Loucy (cell line): ENCODE measurements around the gene OCIAD2.

Source experiments
- H2AFZ ChIP-seq: fragments of 200-600 bp; sonication (generic); 2 replicates; pipeline ENCODE4 v1.6.0; 2016; ENCODE audit warnings: antibody characterized with exemption, mild to moderate bottlenecking, low read length, moderate library complexity
- H3F3A ChIP-seq: fragments of 200-600 bp; 2 replicates; pipeline ENCODE4 v1.6.0; 2016; ENCODE audit warnings: antibody characterized with exemption, low read depth, mild to moderate bottlenecking
- H3K27me3 ChIP-seq: fragments of 200-600 bp; sonication (generic); 2 replicates; pipeline ENCODE4 v1.6.1; 2014; ENCODE audit warnings: low read length, mild to moderate bottlenecking; ENCODE audit not compliant: insufficient read depth, poor library complexity, severe bottlenecking
- H3K36me3 ChIP-seq: fragments of 200-600 bp; sonication (generic); 2 replicates; pipeline ENCODE4 v1.6.1; 2016; ENCODE audit warnings: low read length; ENCODE audit not compliant: insufficient read depth
- H3K4me1 ChIP-seq: fragments of 200-600 bp; sonication (generic); 2 replicates; pipeline ENCODE4 v1.5.1; 2014; ENCODE audit warnings: low read length, mild to moderate bottlenecking; ENCODE audit not compliant: insufficient read depth, poor library complexity, severe bottlenecking
- H3K4me2 ChIP-seq: fragments of 200-600 bp; sonication (generic); 2 replicates; pipeline ENCODE4 v1.6.0; 2014; ENCODE audit warnings: antibody characterized with exemption, low read length, low read depth, mild to moderate bottlenecking; ENCODE audit not compliant: poor library complexity, severe bottlenecking
- H3K4me3 ChIP-seq: fragments of 200-600 bp; sonication (generic); 2 replicates; pipeline ENCODE4 v1.5.1; 2014; ENCODE audit warnings: low read length, mild to moderate bottlenecking, mixed read lengths; ENCODE audit not compliant: poor library complexity, severe bottlenecking
- H3K79me2 ChIP-seq: fragments of 200-600 bp; sonication (generic); 2 replicates; pipeline ENCODE4 v1.6.1; 2014; ENCODE audit warnings: low read length; ENCODE audit not compliant: insufficient read depth
- H3K9ac ChIP-seq: fragments of 200-600 bp; sonication (generic); 2 replicates; pipeline ENCODE4 v1.6.0; 2014; ENCODE audit warnings: mild to moderate bottlenecking, low read depth, low read length, moderate library complexity; ENCODE audit not compliant: poor library complexity, severe bottlenecking
- H3K9me2 ChIP-seq: fragments of 200-600 bp; sonication (generic); replicated peaks from 2 replicates; pipeline ENCODE4 v1.6.1; 2016; ENCODE audit warnings: low read depth, low read length, mixed read lengths
- H3K9me3 ChIP-seq: fragments of 200-600 bp; sonication (generic); 2 replicates; pipeline ENCODE4 v1.6.1; 2014; ENCODE audit warnings: mild to moderate bottlenecking, antibody characterized with exemption, low read length, low read depth; ENCODE audit not compliant: insufficient read depth
- H4K20me1 ChIP-seq: fragments of 200-600 bp; sonication (generic); 2 replicates; pipeline ENCODE4 v1.6.0; 2014; ENCODE audit warnings: antibody characterized with exemption, low read length, mild to moderate bottlenecking; ENCODE audit not compliant: insufficient read depth, poor library complexity, severe bottlenecking
- CTCF ChIP-seq: fragments of 200-600 bp; sonication (generic); conservative IDR thresholded peaks from 2 replicates; pipeline ENCODE4 v1.5.1; 2014; ENCODE audit warnings: mild to moderate bottlenecking, antibody characterized with exemption, low read length
- EZH2phosphoT487 ChIP-seq: fragments of 200-600 bp; IDR thresholded peaks from 2 replicates; pipeline ENCODE4 v1.6.1; 2018; ENCODE audit warnings: antibody characterized with exemption, mild to moderate bottlenecking, moderate library complexity, borderline replicate concordance

OCIAD2 gene

GRCh38 chr4:48944756-48945241, 38.2 kb upstream of the OCIAD2 start:
- Histone ChIP-seq H3K9ac (no peak overlapping the region), H3K79me2 (no peaks in the 10 kb centered on the region), H3K4me2 (no peak overlapping the region), H3F3A (no peaks in the 10 kb centered on the region), H3K27me3 (no peaks in the 10 kb centered on the region), H3K9me2 (no peaks in the 10 kb centered on the region), H2AFZ (0 out of 2 replicates have a peak overlapping the region, but pooled peaks have one; percentile 59), H4K20me1 (no peaks in the 10 kb centered on the region), H3K9me3 (no peaks in the 10 kb centered on the region), H3K36me3 (no peaks in the 10 kb centered on the region), H3K4me3 (no peak overlapping the region), H3K4me1 (no peaks in the 10 kb centered on the region)
- TF ChIP-seq CTCF (peak; percentile 87), EZH2phosphoT487 (no peak)

- Histone ChIP-seq H3K9ac (no peak overlapping the region), H3K36me3 (no peaks in the 10 kb centered on the region), H3F3A (no peaks in the 10 kb centered on the region), H3K4me3 (no peak overlapping the region), H3K9me2 (no peaks in the 10 kb centered on the region), H3K79me2 (no peaks in the 10 kb centered on the region), H2AFZ (peak overlapping the region; percentile 59; the same call in 1 of the 2 replicates), H3K4me2 (no peak overlapping the region), H3K4me1 (no peaks in the 10 kb centered on the region), H3K27me3 (no peaks in the 10 kb centered on the region), H3K9me3 (no peaks in the 10 kb centered on the region), H4K20me1 (no peaks in the 10 kb centered on the region)
- TF ChIP-seq EZH2phosphoT487 (no peak), CTCF (no peak)
Observed at GRCh38 chr4:48944252-48944651, 37.7 kb upstream of the OCIAD2 start.

GRCh38 chr4:48943387-48943786, 36.8 kb upstream of the OCIAD2 start:
- Histone ChIP-seq H3K9me2 (no peaks in the 10 kb centered on the region), H4K20me1 (no peaks in the 10 kb centered on the region), H3K4me3 (no peak overlapping the region), H3K27me3 (no peaks in the 10 kb centered on the region), H3F3A (no peaks in the 10 kb centered on the region), H3K9me3 (0 out of 2 replicates have a peak, but pooled peaks cover 3% of the 10 kb centered on the region), H3K4me2 (no peak overlapping the region), H3K36me3 (no peaks in the 10 kb centered on the region), H3K79me2 (no peaks in the 10 kb centered on the region), H3K9ac (no peak overlapping the region), H2AFZ (no peak overlapping the region), H3K4me1 (no peaks in the 10 kb centered on the region)
- TF ChIP-seq CTCF: peak; percentile 60
- no peak for TF ChIP-seq EZH2phosphoT487
